HepG2 (cell line): ENCODE data around the gene ACSF3. TPM values are rescaled to one million over a fixed set of nuclear protein-coding genes. Genes with fewer than 3 reads are reported as not detected.
"Not testable (repeated sequence)": the region's sequence is repeated elsewhere in the genome, so short reads cannot be mapped to it uniquely, and the experiment has no call there.

Source experiments
- CBX1 ChIP-seq: IDR thresholded peaks from one replicate; pipeline ENCODE4 v1.6.1; 2016; ENCODE audit warnings: antibody characterized with exemption, low read depth
- FOXK1 ChIP-seq: sonication (generic); formaldehyde crosslinking; IDR thresholded peaks from 2 replicates; pipeline ENCODE4 v1.4.0; 2020; ENCODE audit warnings: low read depth, missing genetic modification reagents, borderline replicate concordance
- HDAC1 ChIP-seq: sonication (generic); formaldehyde crosslinking; IDR thresholded peaks from 2 replicates; pipeline ENCODE4 v1.5.1; 2020; ENCODE audit warnings: mild to moderate bottlenecking, missing genetic modification reagents
- HES4 ChIP-seq: sonication (generic); formaldehyde crosslinking; IDR thresholded peaks from 2 replicates; pipeline ENCODE4 v1.9.0; 2021; ENCODE audit warnings: mild to moderate bottlenecking, missing genetic modification reagents, borderline replicate concordance
- JARID2 ChIP-seq: sonication (generic); formaldehyde crosslinking; IDR thresholded peaks from 2 replicates; pipeline ENCODE4 v1.8.1; 2023; ENCODE audit warnings: missing genetic modification reagents, inconsistent platforms; ENCODE audit not compliant: insufficient replicate concordance
- JUND ChIP-seq: sonication (generic); formaldehyde crosslinking; IDR thresholded peaks from 2 replicates; pipeline ENCODE4 v1.8.0; 2022; ENCODE audit warnings: mild to moderate bottlenecking, missing genetic modification reagents
- KDM6A ChIP-seq: IDR thresholded peaks from 2 replicates; pipeline ENCODE4 v1.6.1; 2016; ENCODE audit warnings: low read depth
- KLF12 ChIP-seq: sonication (generic); formaldehyde crosslinking; IDR thresholded peaks from 2 replicates; pipeline ENCODE4 v1.4.0; 2020; ENCODE audit warnings: missing genetic modification reagents, borderline replicate concordance
- NR2F6 ChIP-seq, 2 experiments: IDR thresholded peaks; 2 replicates each; pipeline ENCODE4 v1.6.1; 2016; ENCODE audit warnings: antibody characterized with exemption in 1 of 2, mild to moderate bottlenecking in 1 of 2
- SALL2 ChIP-seq: sonication (generic); formaldehyde crosslinking; IDR thresholded peaks from 2 replicates; pipeline ENCODE4 v1.8.1; 2023; ENCODE audit warnings: mild to moderate bottlenecking, missing genetic modification reagents, inconsistent platforms
- TEAD2 ChIP-seq: sonication (generic); formaldehyde crosslinking; IDR thresholded peaks from 2 replicates; pipeline ENCODE4 v1.9.0; 2021; ENCODE audit warnings: missing genetic modification reagents
- ZBTB7B ChIP-seq: sonication (generic); formaldehyde crosslinking; IDR thresholded peaks from 2 replicates; pipeline ENCODE4 v1.4.0; 2020; ENCODE audit warnings: missing genetic modification reagents
- ZFP1 ChIP-seq: IDR thresholded peaks from 2 replicates; pipeline ENCODE4 v1.6.1; 2016
- ZNF205 ChIP-seq: IDR thresholded peaks from 2 replicates; pipeline ENCODE4 v1.6.1; 2018; ENCODE audit warnings: missing biosample characterization, missing genetic modification reagents
- ZNF263 ChIP-seq: sonication (generic); formaldehyde crosslinking; IDR thresholded peaks from 2 replicates; pipeline ENCODE4 v1.4.0; 2020; ENCODE audit warnings: missing genetic modification reagents
- ZNF546 ChIP-seq: sonication (generic); formaldehyde crosslinking; conservative IDR thresholded peaks from 2 replicates; pipeline ENCODE4 v1.8.1; 2023; ENCODE audit warnings: mild to moderate bottlenecking, missing genetic modification reagents
- ZSCAN21 ChIP-seq: sonication (generic); formaldehyde crosslinking; IDR thresholded peaks from 2 replicates; pipeline ENCODE4 v1.8.0; 2022; ENCODE audit warnings: mild to moderate bottlenecking, missing genetic modification reagents, moderate library complexity, borderline replicate concordance
- polyA plus RNA-seq, 8 experiments: library from polyadenylated mRNA; depleted of rRNA in 3 of 8; stranded (reverse) in 7 of 8; unstranded in 1 of 8; fragments of >200 nt; fragmentation: Illumina TruSeq in 4 of 8; extraction: Trizol in 4 of 8; gene quantifications; 2 replicates each; pipeline versions ENCODE4 v1.2.1 to v1.2.3, GENCODE V29; 2011 to 2016; ENCODE audit warnings: low read depth in 4 of 8, missing spikeins in 1 of 8, mixed read lengths in 1 of 8; ENCODE audit not compliant: insufficient read depth in 1 of 8
- total RNA-seq, 5 experiments: library from RNA; depleted of rRNA; stranded (reverse); fragments of >200 nt; fragmentation: Illumina TruSeq; extraction: Trizol; gene quantifications; 2 replicates each; pipeline ENCODE4 v1.2.3, GENCODE V29; 2016; ENCODE audit warnings: low read depth in 1 of 5
- TF ChIP-seq, protein P1 (sequence below): sonication (generic); formaldehyde crosslinking; IDR thresholded peaks from 2 replicates; pipeline ENCODE4 v1.5.0; 2020; ENCODE audit warnings: missing genetic modification reagents
- TF ChIP-seq, protein P2 (sequence below): sonication (generic); formaldehyde crosslinking; IDR thresholded peaks from 2 replicates; pipeline ENCODE4 v1.4.0; 2020; ENCODE audit warnings: missing genetic modification reagents, borderline replicate concordance
- TF ChIP-seq, protein P3 (sequence below): sonication (generic); formaldehyde crosslinking; IDR thresholded peaks from 2 replicates; pipeline ENCODE4 v1.4.0; 2020; ENCODE audit warnings: missing genetic modification reagents
- TF ChIP-seq, protein P4 (sequence below): sonication (generic); formaldehyde crosslinking; IDR thresholded peaks from 2 replicates; pipeline ENCODE4 v1.4.0; 2020; ENCODE audit warnings: missing genetic modification reagents
- TF ChIP-seq, protein P5 (sequence below): IDR thresholded peaks from 2 replicates; pipeline ENCODE4 v1.6.1; 2012; ENCODE audit warnings: inconsistent platforms

Gene ACSF3
- total and polyA plus RNA-seq, 2 of the 13 experiments (the other 11 are each of a cell fraction or from before 2014, with no cell fraction given) = 14.9 to 30.6 TPM

DNA sequence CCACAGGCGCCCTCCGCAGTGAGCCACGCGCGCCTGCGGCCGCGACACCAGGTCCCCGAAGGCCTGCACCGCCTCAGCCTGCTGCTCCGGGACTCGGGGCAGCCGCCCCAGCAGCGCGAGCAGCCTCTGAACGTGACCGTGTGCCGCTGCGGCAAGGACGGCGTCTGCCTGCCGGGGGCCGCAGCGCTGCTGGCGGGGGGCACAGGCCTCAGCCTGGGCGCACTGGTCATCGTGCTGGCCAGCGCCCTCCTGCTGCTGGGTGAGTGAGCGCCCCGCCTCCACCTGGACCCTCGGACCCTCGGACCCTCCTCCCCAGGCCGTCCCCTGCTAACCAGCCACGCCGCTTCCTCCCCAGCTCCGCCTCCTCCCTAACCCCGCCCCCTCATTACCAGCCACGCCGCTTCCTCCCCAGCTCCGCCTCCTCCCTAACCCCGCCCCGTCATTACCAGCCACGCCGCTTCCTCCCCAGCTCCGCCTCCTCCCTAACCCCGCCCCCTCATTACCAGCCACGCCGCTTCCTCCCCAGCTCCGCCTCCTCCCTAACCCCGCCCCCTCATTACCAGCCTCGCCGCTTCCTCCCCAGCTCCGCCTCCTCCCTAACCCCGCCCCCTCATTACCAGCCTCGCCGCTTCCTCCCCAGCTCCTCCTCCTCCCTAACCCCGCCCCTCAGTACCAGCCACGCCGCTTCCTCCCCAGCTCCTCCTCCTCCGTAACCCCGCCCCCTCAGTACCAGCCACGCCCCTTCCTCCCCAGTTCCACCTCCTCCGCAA, 98.7 kb downstream of the ACSF3 start (continued):
- TF ChIP-seq KLF12 (CRISPR knock-in tag) (peak; percentile 84), JUND (CRISPR knock-in tag) (peak; percentile 78), ZNF546 (CRISPR knock-in tag) (peak; percentile 79; the same call in 1 of the 2 replicates), FOXK1 (peak; percentile 39; the same call in 1 of the 2 replicates), NR2F6 (CRISPR knock-in tag; IDR thresholded peaks at IDR 0.05) (peak; percentile 70), TEAD2 (CRISPR knock-in tag) (0 out of 2 replicates have a peak, but pooled peaks have one; percentile 40), JARID2 (CRISPR knock-in tag) (peak; percentile 84), CBX1 (peak; percentile 70), HDAC1 (CRISPR knock-in tag) (0 out of 2 replicates have a peak, but pooled peaks have one; percentile 70), ZSCAN21 (peak; percentile 92), HES4 (CRISPR knock-in tag) (peak; percentile 90), ZFP1 (CRISPR knock-in tag) (0 out of 2 replicates have a peak, but pooled peaks have one; percentile 46), KDM6A (0 out of 2 replicates have a peak, but pooled peaks have one; percentile 46), SALL2 (CRISPR knock-in tag) (peak; percentile 89), ZBTB7B (CRISPR knock-in tag) (peak; percentile 91), ZNF205 (peak; percentile 89), ZNF263 (peak; percentile 95)
- TF ChIP-seq, protein P1, sequence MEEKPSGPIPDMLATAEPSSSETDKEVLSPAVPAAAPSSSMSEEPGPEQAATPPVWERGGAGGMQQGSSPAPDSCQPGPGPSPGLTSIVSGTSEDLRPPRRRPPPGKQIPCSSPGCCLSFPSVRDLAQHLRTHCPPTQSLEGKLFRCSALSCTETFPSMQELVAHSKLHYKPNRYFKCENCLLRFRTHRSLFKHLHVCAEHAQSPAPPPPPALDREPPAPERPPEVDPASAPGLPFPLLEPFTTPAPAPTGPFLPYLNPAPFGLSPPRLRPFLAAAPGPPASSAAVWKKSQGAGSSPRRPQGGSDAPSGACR (CRISPR knock-in tag) = peak; percentile 89; the same call in 1 of the 2 replicates
- not testable (repeated sequence) for TF ChIP-seq NR2F6 (IDR thresholded peaks at IDR 0.05)
- TF ChIP-seq, protein P2, sequence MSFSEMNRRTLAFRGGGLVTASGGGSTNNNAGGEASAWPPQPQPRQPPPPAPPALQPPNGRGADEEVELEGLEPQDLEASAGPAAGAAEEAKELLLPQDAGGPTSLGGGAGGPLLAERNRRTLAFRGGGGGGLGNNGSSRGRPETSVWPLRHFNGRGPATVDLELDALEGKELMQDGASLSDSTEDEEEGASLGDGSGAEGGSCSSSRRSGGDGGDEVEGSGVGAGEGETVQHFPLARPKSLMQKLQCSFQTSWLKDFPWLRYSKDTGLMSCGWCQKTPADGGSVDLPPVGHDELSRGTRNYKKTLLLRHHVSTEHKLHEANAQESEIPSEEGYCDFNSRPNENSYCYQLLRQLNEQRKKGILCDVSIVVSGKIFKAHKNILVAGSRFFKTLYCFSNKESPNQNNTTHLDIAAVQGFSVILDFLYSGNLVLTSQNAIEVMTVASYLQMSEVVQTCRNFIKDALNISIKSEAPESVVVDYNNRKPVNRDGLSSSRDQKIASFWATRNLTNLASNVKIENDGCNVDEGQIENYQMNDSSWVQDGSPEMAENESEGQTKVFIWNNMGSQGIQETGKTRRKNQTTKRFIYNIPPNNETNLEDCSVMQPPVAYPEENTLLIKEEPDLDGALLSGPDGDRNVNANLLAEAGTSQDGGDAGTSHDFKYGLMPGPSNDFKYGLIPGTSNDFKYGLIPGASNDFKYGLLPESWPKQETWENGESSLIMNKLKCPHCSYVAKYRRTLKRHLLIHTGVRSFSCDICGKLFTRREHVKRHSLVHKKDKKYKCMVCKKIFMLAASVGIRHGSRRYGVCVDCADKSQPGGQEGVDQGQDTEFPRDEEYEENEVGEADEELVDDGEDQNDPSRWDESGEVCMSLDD (CRISPR knock-in tag) = 0 out of 2 replicates have a peak, but pooled peaks have one; percentile 78
- TF ChIP-seq, protein P3, sequence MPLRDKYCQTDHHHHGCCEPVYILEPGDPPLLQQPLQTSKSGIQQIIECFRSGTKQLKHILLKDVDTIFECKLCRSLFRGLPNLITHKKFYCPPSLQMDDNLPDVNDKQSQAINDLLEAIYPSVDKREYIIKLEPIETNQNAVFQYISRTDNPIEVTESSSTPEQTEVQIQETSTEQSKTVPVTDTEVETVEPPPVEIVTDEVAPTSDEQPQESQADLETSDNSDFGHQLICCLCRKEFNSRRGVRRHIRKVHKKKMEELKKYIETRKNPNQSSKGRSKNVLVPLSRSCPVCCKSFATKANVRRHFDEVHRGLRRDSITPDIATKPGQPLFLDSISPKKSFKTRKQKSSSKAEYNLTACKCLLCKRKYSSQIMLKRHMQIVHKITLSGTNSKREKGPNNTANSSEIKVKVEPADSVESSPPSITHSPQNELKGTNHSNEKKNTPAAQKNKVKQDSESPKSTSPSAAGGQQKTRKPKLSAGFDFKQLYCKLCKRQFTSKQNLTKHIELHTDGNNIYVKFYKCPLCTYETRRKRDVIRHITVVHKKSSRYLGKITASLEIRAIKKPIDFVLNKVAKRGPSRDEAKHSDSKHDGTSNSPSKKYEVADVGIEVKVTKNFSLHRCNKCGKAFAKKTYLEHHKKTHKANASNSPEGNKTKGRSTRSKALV (CRISPR knock-in tag) = peak; percentile 96
- TF ChIP-seq, protein P4, sequence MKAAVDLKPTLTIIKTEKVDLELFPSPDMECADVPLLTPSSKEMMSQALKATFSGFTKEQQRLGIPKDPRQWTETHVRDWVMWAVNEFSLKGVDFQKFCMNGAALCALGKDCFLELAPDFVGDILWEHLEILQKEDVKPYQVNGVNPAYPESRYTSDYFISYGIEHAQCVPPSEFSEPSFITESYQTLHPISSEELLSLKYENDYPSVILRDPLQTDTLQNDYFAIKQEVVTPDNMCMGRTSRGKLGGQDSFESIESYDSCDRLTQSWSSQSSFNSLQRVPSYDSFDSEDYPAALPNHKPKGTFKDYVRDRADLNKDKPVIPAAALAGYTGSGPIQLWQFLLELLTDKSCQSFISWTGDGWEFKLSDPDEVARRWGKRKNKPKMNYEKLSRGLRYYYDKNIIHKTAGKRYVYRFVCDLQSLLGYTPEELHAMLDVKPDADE = peak; percentile 83; the same call in 1 of the 2 replicates
- TF ChIP-seq, protein P5, sequence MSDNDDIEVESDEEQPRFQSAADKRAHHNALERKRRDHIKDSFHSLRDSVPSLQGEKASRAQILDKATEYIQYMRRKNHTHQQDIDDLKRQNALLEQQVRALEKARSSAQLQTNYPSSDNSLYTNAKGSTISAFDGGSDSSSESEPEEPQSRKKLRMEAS = peak; percentile 92
